NCI-H82 (cell line): ENCODE results near the gene CD84.
"Not testable (repeated sequence)": the region's sequence is repeated elsewhere in the genome, so short reads cannot be mapped to it uniquely, and the experiment has no call there.

Source experiments
- DNase-seq: peaks from one replicate; lab custom pipeline; 2025; lab: John Stamatoyannopoulos, UW

Gene CD84

GRCh38 chr1:160579216-160579701, at the start of gene CD84:
Gene CD84 (minus strand): TSS chr1:160579496. CDS start chr1:160579437, 59 bp downstream.
- DNase-seq = no peak

GRCh38 chr1:160628799-160629263, 49.5 kb upstream of the CD84 start:
- no peak for DNase-seq

GRCh38 chr1:160627677-160628289, 48.5 kb upstream of the CD84 start:
- not testable (repeated sequence) for DNase-seq

DNA sequence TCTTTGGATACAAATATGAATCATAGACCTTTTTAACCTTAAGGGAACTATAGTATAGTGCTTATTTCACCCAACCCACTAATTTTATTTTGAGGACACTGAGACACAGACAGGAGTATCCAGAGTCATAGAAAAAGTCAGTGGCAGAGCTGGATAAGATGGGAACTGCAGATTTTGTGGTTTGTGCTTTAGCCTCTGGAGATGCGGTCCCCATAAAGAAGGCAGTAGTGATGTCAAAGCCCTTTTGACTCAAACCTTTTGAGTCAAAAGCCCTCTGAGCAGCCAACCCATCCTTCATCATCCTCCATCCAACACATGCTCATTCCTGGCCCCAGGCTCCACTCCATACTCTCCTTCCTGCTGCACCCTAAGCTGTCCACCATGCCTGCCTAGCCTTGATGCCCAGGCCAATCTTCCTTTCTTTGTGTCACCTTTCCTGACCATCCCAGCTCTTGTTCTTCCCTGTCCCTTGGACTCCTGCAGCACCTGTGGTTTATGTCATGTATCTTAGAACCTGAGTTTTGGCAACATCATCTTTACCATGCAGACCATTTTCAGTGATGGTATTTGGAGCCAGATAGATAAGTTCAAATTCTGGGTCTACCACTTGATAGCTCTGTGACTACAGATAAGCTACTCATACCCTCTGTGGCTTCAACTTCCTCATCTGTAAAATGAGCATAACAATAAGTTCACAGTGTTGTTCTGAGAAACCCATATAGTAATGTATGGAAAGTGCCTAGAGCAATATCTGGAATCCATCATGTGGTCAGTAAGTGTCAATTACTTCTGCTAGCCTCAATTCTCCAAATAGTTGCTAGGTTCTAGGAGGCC, 47.4 kb upstream of the CD84 start:
- DNase-seq = no peak

GRCh38 chr1:160625725-160626498, 46.6 kb upstream of the CD84 start:
- no peak for DNase-seq

DNA sequence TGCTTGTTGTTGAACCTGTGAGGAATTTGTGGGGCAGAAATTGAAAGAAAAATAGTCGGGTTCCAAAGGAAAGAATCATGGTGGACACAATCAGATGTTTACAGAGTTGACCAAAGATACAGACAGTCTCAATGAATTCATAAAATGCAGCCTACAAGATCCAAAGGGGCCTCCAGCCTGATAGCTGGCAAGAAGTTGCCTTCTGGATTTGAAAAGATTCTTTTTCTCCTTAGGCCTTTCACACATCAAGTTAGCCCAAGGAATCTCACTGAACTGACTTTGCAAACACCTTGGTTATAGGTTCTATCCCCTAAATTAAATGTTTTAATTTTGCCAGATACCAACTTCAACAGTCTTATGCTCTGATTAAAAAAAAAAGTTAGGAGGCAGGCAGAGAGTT, 46.0 kb upstream of the CD84 start:
- no peak for DNase-seq

DNA sequence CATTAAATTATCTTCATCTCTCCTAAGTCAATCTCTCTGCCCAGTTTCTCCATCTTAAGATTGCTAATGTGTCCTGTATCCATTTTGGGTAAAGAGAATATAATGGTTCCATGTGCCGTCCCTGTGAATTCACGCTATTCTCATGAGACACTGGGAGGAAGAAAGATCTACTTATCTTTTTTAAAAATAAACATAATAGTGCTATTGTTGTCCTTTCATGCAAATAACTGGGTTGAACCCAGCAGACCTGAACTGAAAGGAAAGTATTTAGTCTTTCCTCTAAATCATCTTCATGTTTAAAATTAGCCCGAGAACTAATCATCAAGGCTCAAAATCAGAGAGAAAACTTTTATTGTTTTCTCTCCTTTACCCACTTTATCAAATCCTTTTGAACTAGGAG, 45.2 kb upstream of the CD84 start:
- DNase-seq = no peak

- no peak for DNase-seq
Measured at GRCh38 chr1:160623862-160624261, 44.6 kb upstream of the CD84 start.

GRCh38 chr1:160623227-160623633, 43.9 kb upstream of the CD84 start:
- DNase-seq = no peak

- DNase-seq = no peak
Measured at GRCh38 chr1:160622501-160623226, 43.4 kb upstream of the CD84 start.

DNA sequence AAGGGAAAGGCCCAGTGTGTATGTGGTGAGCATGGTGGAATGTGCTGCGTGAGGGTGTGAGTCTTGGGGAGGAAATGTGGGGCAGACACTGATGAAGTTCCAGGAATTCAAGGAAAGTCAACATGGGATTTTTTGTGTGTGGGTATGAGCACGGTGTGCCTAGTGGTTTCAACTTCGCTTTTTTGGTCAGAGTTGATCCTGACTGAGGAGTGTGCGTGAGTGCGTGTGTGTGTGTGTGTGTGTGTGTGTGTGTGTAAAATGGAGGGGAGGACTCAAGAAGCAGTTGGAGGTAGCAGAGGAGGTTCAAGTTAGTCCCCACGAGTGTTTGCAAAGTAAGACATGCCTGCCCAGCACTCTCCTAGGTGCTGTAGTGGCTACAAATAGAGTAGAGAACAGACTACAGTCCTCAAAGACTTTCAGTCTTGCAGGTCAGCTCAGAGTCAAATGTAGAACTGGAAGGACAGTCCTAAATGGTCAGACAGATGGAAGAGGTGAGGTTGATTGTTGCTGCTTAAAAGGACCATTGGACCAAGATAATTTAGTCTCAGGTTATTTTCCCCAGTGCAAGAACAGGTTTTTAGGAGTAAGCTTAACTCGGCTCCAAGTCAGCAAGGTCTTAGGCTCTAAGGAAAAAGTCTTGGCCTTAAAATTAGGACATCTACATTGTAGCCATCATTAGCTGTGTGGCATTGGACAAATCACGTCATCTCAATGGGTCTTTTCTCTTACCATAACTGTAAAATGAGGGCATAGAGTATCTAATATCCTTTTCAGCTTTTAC, 42.5 kb upstream of the CD84 start:
- DNase-seq = no peak

- DNase-seq = no peak
Measured at GRCh38 chr1:160620942-160621632, 41.8 kb upstream of the CD84 start.

- no peak for DNase-seq
Measured at GRCh38 chr1:160619742-160620277, 40.5 kb upstream of the CD84 start.

GRCh38 chr1:160618763-160619274, 39.5 kb upstream of the CD84 start:
- DNase-seq = peak; percentile 46

- no peak for DNase-seq
Measured at GRCh38 chr1:160618327-160618726, 39.0 kb upstream of the CD84 start.

DNA sequence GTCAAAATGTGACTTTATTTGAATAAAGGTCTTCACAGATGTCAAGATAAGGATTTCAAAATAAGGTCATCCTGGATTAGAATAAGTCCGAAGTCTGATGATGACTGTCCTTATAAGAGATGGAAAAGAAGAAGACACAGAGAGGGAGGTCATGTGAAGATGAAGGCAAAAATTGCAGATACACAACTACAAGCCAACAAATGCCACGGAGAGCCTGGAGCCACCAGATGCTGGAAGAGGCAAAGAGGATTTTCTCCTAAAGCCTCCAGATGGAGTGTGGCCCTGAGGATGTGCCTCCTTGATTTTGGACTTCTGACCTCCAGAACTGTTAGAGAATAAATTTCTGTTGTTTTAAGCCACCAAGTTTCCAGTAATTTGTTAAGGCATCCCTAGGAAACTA, 36.4 kb upstream of the CD84 start:
- DNase-seq = peak; percentile 92

GRCh38 chr1:160614410-160614809, 35.1 kb upstream of the CD84 start:
- DNase-seq = no peak

DNA sequence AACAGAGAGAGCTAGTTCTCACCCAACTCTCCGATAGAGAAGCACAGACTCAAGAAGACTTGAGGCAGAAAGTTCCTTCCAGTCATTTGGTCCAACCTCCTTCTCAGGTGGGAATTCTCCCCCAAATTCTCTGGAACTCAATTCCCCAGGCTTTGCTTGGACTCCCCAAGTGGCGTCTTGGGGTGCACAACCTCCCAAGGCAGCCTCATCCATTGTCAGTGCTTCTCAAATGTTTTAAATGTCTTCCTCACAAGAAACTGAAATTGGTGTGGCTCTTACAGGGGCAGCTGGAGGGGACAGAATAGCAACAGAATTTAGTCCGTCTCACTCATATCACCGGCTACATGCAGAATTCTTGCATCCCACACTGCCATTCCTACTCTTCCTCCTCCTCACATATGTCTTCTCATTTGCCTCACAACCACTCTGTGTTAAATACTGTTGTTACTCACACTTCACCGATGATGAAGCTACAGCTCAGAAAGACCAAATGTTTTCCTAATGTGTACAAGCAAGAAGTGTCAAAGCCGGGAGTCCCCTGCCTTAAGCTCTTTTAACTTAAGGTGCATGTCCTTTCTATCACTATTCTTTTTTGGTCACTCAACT, 33.4 kb upstream of the CD84 start:
- DNase-seq = no peak

GRCh38 chr1:160610569-160611242, 31.4 kb upstream of the CD84 start:
- no peak for DNase-seq
